Astrocyte (in vitro differentiated cells and primary cell): Measurements from ENCODE around the gene SLC7A10.

Source experiments
- CTCF ChIP-seq: IDR thresholded peaks from 2 replicates; pipeline ENCODE4 v1.5.1; 2011; ENCODE audit warnings: low read depth, mild to moderate bottlenecking, inconsistent platforms, low read length, moderate library complexity; ENCODE audit not compliant: insufficient read depth
- EZH2 ChIP-seq: IDR thresholded peaks from 2 replicates; pipeline ENCODE4 v1.6.1; 2012; ENCODE audit warnings: mild to moderate bottlenecking, low read length, inconsistent platforms; ENCODE audit not compliant: insufficient read depth

GRCh38 chr19:33196446-33197193 lies 29.0 kb downstream of the SLC7A10 start:
- no peak for TF ChIP-seq EZH2
- TF ChIP-seq CTCF, result no peak
